Measurements from ENCODE around the gene SLC51B. TPM values are rescaled to one million over a fixed set of nuclear protein-coding genes. Genes with fewer than 3 reads are reported as not detected.

SLC51B gene
- total and polyA plus RNA-seq, 2 donors, result 0.44 TPM; not detected in 1

- WGBS, result 68% methylated on average over 2 of the region's 2 CpGs
- no peak for DNase-seq (ENCODE audit: extremely low spot score)
- H3K4me1 ChIP-seq (ENCODE audit: insufficient read depth), result no peaks in the 10 kb centered on the region
- no peaks in the 10 kb centered on the region for H3K36me3 ChIP-seq (ENCODE audit: insufficient read depth)
- no peak overlapping the region for H3K4me3 ChIP-seq (ENCODE audit: low read depth, low read length)
- H3K27ac ChIP-seq (ENCODE audit: low read depth), result no peak overlapping the region
Measured at GRCh38 chr15:65051266-65051665, 6.1 kb downstream of the SLC51B start.

- H3K27ac ChIP-seq (ENCODE audit: low read depth), result no peak overlapping the region
- H3K36me3 ChIP-seq (ENCODE audit: insufficient read depth), result no peaks in the 10 kb centered on the region
- no peaks in the 10 kb centered on the region for H3K4me1 ChIP-seq (ENCODE audit: insufficient read depth)
- no peak overlapping the region for H3K4me3 ChIP-seq (ENCODE audit: low read depth, low read length)
- WGBS, result 79% methylated on average over 2 of the region's 2 CpGs
- DNase-seq (ENCODE audit: extremely low spot score), result no peak
Measured at GRCh38 chr15:65052956-65053355, 7.8 kb downstream of the SLC51B start.

- no peak for DNase-seq (ENCODE audit: extremely low spot score)
- H3K36me3 ChIP-seq (ENCODE audit: insufficient read depth), result peaks cover 1% of the 10 kb centered on the region
- whole genome bisulfite sequencing, result 72% methylated on average over 26 of the region's 26 CpGs
- no peak overlapping the region for H3K27ac ChIP-seq (ENCODE audit: low read depth)
- no peak overlapping the region for H3K4me3 ChIP-seq (ENCODE audit: low read depth, low read length)
- no peaks in the 10 kb centered on the region for H3K4me1 ChIP-seq (ENCODE audit: insufficient read depth)
Measured at GRCh38 chr15:65054333-65055200, 9.4 kb downstream of the SLC51B start.

GRCh38 chr15:65055201-65055870 lies 10.1 kb downstream of the SLC51B start:
- Histone ChIP-seq H3K36me3 (ENCODE audit: insufficient read depth) (peaks cover 1% of the 10 kb centered on the region), H3K4me1 (ENCODE audit: insufficient read depth) (no peaks in the 10 kb centered on the region), H3K4me3 (ENCODE audit: low read depth, low read length) (no peak overlapping the region), H3K27ac (ENCODE audit: low read depth) (no peak overlapping the region)
- WGBS, result 37% methylated on average over 6 of the region's 6 CpGs
- DNase-seq (ENCODE audit: extremely low spot score), result no peak

GRCh38 chr15:65056106-65056505 lies 10.9 kb downstream of the SLC51B start:
- DNase-seq (ENCODE audit: extremely low spot score), result no peak
- H3K27ac ChIP-seq (ENCODE audit: low read depth), result peak overlapping the region; percentile 13
- WGBS, result 73% methylated on average over 9 of the region's 9 CpGs
- H3K4me1 ChIP-seq (ENCODE audit: insufficient read depth), result no peaks in the 10 kb centered on the region
- peaks cover 1% of the 10 kb centered on the region for H3K36me3 ChIP-seq (ENCODE audit: insufficient read depth)
- H3K4me3 ChIP-seq (ENCODE audit: low read depth, low read length), result no peak overlapping the region

- Histone ChIP-seq H3K4me3 (ENCODE audit: low read depth, low read length) (no peak overlapping the region), H3K36me3 (ENCODE audit: insufficient read depth) (peaks cover 1% of the 10 kb centered on the region), H3K27ac (ENCODE audit: low read depth) (no peak overlapping the region), H3K4me1 (ENCODE audit: insufficient read depth) (no peaks in the 10 kb centered on the region)
- WGBS, result 83% methylated on average over 8 of the region's 8 CpGs
- no peak for DNase-seq (ENCODE audit: extremely low spot score)
Measured at GRCh38 chr15:65056868-65057548, 11.8 kb downstream of the SLC51B start.

- no peak overlapping the region for H3K27ac ChIP-seq (ENCODE audit: low read depth)
- H3K36me3 ChIP-seq (ENCODE audit: insufficient read depth), result peaks cover 1% of the 10 kb centered on the region
- H3K4me3 ChIP-seq (ENCODE audit: low read depth, low read length), result no peak overlapping the region
- WGBS, result 87% methylated on average over 8 of the region's 8 CpGs
- no peaks in the 10 kb centered on the region for H3K4me1 ChIP-seq (ENCODE audit: insufficient read depth)
- no peak for DNase-seq (ENCODE audit: extremely low spot score)
Measured at GRCh38 chr15:65057549-65057940, 12.4 kb downstream of the SLC51B start.

- no peak overlapping the region for H3K4me3 ChIP-seq (ENCODE audit: low read depth, low read length)
- H3K4me1 ChIP-seq (ENCODE audit: insufficient read depth), result no peaks in the 10 kb centered on the region
- H3K36me3 ChIP-seq (ENCODE audit: insufficient read depth), result peaks cover 1% of the 10 kb centered on the region
- H3K27ac ChIP-seq (ENCODE audit: low read depth), result no peak overlapping the region
- 83% methylated on average over 16 of the region's 16 CpGs for WGBS
- no peak for DNase-seq (ENCODE audit: extremely low spot score)
Measured at GRCh38 chr15:65058394-65059368, 13.5 kb downstream of the SLC51B start.

GRCh38 chr15:65059369-65059750 lies 14.2 kb downstream of the SLC51B start:
- Histone ChIP-seq H3K27ac (ENCODE audit: low read depth) (no peak overlapping the region), H3K4me3 (ENCODE audit: low read depth, low read length) (no peak overlapping the region), H3K4me1 (ENCODE audit: insufficient read depth) (no peaks in the 10 kb centered on the region), H3K36me3 (ENCODE audit: insufficient read depth) (peaks cover 1% of the 10 kb centered on the region)
- 87% methylated on average over 3 of the region's 3 CpGs for WGBS
- DNase-seq (ENCODE audit: extremely low spot score), result no peak

GRCh38 chr15:65059931-65060596 lies 14.9 kb downstream of the SLC51B start:
- no peak for DNase-seq (ENCODE audit: extremely low spot score)
- 83% methylated on average over 4 of the region's 4 CpGs for WGBS
- H3K36me3 ChIP-seq (ENCODE audit: insufficient read depth), result peaks cover 1% of the 10 kb centered on the region
- H3K4me1 ChIP-seq (ENCODE audit: insufficient read depth), result no peaks in the 10 kb centered on the region
- H3K27ac ChIP-seq (ENCODE audit: low read depth), result no peak overlapping the region
- H3K4me3 ChIP-seq (ENCODE audit: low read depth, low read length), result no peak overlapping the region

- H3K4me3 ChIP-seq (ENCODE audit: low read depth, low read length), result no peak overlapping the region
- WGBS, result 88% methylated on average over 6 of the region's 6 CpGs
- H3K4me1 ChIP-seq (ENCODE audit: insufficient read depth), result no peaks in the 10 kb centered on the region
- peaks cover 1% of the 10 kb centered on the region for H3K36me3 ChIP-seq (ENCODE audit: insufficient read depth)
- DNase-seq (ENCODE audit: extremely low spot score), result no peak
- H3K27ac ChIP-seq (ENCODE audit: low read depth), result no peak overlapping the region
Measured at GRCh38 chr15:65060641-65061397, 15.6 kb downstream of the SLC51B start.

- no peak overlapping the region for H3K27ac ChIP-seq (ENCODE audit: low read depth)
- no peak overlapping the region for H3K4me3 ChIP-seq (ENCODE audit: low read depth, low read length)
- DNase-seq (ENCODE audit: extremely low spot score), result no peak
- H3K36me3 ChIP-seq (ENCODE audit: insufficient read depth), result peaks cover 1% of the 10 kb centered on the region
- WGBS, result 85% methylated on average over 5 of the region's 5 CpGs
- H3K4me1 ChIP-seq (ENCODE audit: insufficient read depth), result no peaks in the 10 kb centered on the region
Measured at GRCh38 chr15:65062061-65062460, 16.9 kb downstream of the SLC51B start.
